Endodermal cell (in vitro differentiated cells): ENCODE data around the gene SUPT3H. TPM values are rescaled to one million over a fixed set of nuclear protein-coding genes. Genes with fewer than 3 reads are reported as not detected.
A peak's percentile ranks its signal among the peaks of the same experiment; 100 is the strongest.

Experiments
- DNase-seq: peaks from one replicate; pipeline ENCODE4 v3.0.0-alpha.2; 2017
- H3K27ac ChIP-seq: 2 replicates; pipeline ENCODE4 v1.5.1; 2013; ENCODE audit warnings: mild to moderate bottlenecking, low read depth, low read length, moderate library complexity
- H3K27me3 ChIP-seq: 2 replicates; pipeline ENCODE4 v1.6.1; 2013; ENCODE audit warnings: mild to moderate bottlenecking, low read length, moderate library complexity; ENCODE audit not compliant: insufficient read depth, control insufficient read depth, poor library complexity, severe bottlenecking
- H3K36me3 ChIP-seq: 2 replicates; pipeline ENCODE4 v1.7.0; 2013; ENCODE audit warnings: mild to moderate bottlenecking, low read length, moderate library complexity; ENCODE audit not compliant: control insufficient read depth, insufficient read depth
- H3K4me1 ChIP-seq: one replicate; pipeline ENCODE4 v1.7.0; 2013; ENCODE audit warnings: low read length; ENCODE audit not compliant: control insufficient read depth, insufficient read depth
- H3K4me3 ChIP-seq: 2 replicates; pipeline ENCODE4 v1.5.1; 2013; ENCODE audit warnings: mild to moderate bottlenecking, low read length, moderate library complexity
- H3K9ac ChIP-seq: 2 replicates; pipeline ENCODE4 v1.6.1; 2013; ENCODE audit warnings: mild to moderate bottlenecking, low read length, moderate library complexity; ENCODE audit not compliant: poor library complexity, severe bottlenecking; ENCODE audit errors: extremely low read depth
- H3K9me3 ChIP-seq: 2 replicates; pipeline ENCODE4 v1.6.1; 2013; ENCODE audit warnings: mild to moderate bottlenecking, low read length, moderate library complexity; ENCODE audit not compliant: control insufficient read depth
- H3K27ac Mint-ChIP-seq: 2 replicates; pipeline ENCODE4 v1.8.0; 2020; ENCODE audit warnings: mixed read lengths
- H3K27me3 Mint-ChIP-seq: 2 replicates; pipeline ENCODE4 v1.8.0; 2021; ENCODE audit warnings: mild to moderate bottlenecking, mixed read lengths; ENCODE audit not compliant: insufficient read depth
- H3K36me3 Mint-ChIP-seq: 2 replicates; pipeline ENCODE4 v1.8.0; 2020; ENCODE audit warnings: low read depth, mixed read lengths
- H3K4me1 Mint-ChIP-seq: 2 replicates; pipeline ENCODE4 v1.8.0; 2020; ENCODE audit warnings: mixed read lengths
- H3K4me3 Mint-ChIP-seq: 2 replicates; pipeline ENCODE4 v1.8.0; 2020; ENCODE audit warnings: mild to moderate bottlenecking, moderate library complexity, mixed read lengths
- H3K9me3 Mint-ChIP-seq: 2 replicates; pipeline ENCODE4 v1.8.0; 2020; ENCODE audit warnings: mild to moderate bottlenecking, mixed read lengths
- WGBS, 2 experiments: methylation state at CpG; one replicate each; pipeline versions ENCODE4 v1.1.5 to v1.1.7; 2013; ENCODE audit warnings: missing lambda C conversion rate in 2 of 2, mixed read lengths in 1 of 2; ENCODE audit not compliant: insufficient coverage in 1 of 2, insufficient read length in 1 of 2; 5-methylcytosine and 5-hydroxymethylcytosine counted together
- total RNA-seq, 2 donors: library from RNA; stranded (reverse); fragmentation: NEBNext Ultra II Directional in 1 of 2; extraction: Animal tissue kit (Norgen Biotek cat#: 25700) in 1 of 2; gene quantifications; 2 replicates in 1 of 2; 3 replicates in 1 of 2; pipeline ENCODE4 v1.2.1, GENCODE V29; 2021
- TF ChIP-seq, protein P1 (sequence below): fragments of 200-600 bp; sonication (generic); conservative IDR thresholded peaks from 2 replicates; pipeline ENCODE4 v1.5.0; 2021; ENCODE audit warnings: antibody characterized with exemption, mild to moderate bottlenecking

Gene SUPT3H
- total RNA-seq, 2 donors from 2014 or later: 32.4 to 34.7 TPM

- H3K4me3 ChIP-seq: peak overlapping the region; percentile 21
- no peak for DNase-seq
- peaks cover 17% of the 10 kb centered on the region for H3K4me1 Mint-ChIP-seq
- peaks cover 4% of the 10 kb centered on the region for H3K27me3 Mint-ChIP-seq
- TF ChIP-seq, protein P1, sequence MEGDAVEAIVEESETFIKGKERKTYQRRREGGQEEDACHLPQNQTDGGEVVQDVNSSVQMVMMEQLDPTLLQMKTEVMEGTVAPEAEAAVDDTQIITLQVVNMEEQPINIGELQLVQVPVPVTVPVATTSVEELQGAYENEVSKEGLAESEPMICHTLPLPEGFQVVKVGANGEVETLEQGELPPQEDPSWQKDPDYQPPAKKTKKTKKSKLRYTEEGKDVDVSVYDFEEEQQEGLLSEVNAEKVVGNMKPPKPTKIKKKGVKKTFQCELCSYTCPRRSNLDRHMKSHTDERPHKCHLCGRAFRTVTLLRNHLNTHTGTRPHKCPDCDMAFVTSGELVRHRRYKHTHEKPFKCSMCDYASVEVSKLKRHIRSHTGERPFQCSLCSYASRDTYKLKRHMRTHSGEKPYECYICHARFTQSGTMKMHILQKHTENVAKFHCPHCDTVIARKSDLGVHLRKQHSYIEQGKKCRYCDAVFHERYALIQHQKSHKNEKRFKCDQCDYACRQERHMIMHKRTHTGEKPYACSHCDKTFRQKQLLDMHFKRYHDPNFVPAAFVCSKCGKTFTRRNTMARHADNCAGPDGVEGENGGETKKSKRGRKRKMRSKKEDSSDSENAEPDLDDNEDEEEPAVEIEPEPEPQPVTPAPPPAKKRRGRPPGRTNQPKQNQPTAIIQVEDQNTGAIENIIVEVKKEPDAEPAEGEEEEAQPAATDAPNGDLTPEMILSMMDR: no peak
- H3K4me3 Mint-ChIP-seq: no peak overlapping the region
- no peaks in the 10 kb centered on the region for H3K27me3 ChIP-seq
- H3K4me1 ChIP-seq: peaks cover 3% of the 10 kb centered on the region
- H3K9me3 ChIP-seq: peaks cover 5% of the 10 kb centered on the region
- no peak overlapping the region for H3K9ac ChIP-seq
- H3K9me3 Mint-ChIP-seq: no peaks in the 10 kb centered on the region
- no peaks in the 10 kb centered on the region for H3K36me3 ChIP-seq
- H3K27ac Mint-ChIP-seq: no peak overlapping the region
- H3K27ac ChIP-seq: no peak overlapping the region
- peaks cover 2% of the 10 kb centered on the region for H3K36me3 Mint-ChIP-seq
Observed at GRCh38 chr6:45000833-45001232, 376.9 kb downstream of the SUPT3H start.

DNA sequence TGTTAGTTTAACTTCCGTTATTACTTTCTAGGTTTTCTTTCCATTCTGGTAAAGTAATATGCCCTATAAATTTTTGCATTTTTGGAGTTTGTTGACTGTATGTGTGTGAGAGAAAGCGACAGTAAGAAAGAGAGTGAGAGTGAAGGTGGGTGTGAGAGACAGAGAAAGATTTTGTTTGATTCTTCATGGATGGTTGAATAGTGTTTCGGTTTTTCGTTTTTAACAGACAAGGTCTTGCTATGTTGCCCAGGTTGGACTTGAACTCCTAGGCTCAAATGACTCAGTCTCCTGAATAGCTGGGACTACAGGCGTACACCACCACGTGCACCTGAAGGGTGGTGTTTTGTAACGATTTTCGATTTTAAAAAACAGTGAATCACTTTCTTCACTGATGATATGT, 378.7 kb downstream of the SUPT3H start:
- 95 to 98% methylated on average over 5 to 8 of the region's 8 CpGs for WGBS, 2 experiments
- H3K36me3 ChIP-seq: no peaks in the 10 kb centered on the region
- H3K4me1 ChIP-seq: peaks cover 3% of the 10 kb centered on the region
- peaks cover 2% of the 10 kb centered on the region for H3K36me3 Mint-ChIP-seq
- DNase-seq: no peak
- no peaks in the 10 kb centered on the region for H3K9me3 ChIP-seq
- H3K27ac ChIP-seq: no peak overlapping the region
- H3K27ac Mint-ChIP-seq: no peak overlapping the region
- H3K4me3 ChIP-seq: no peak overlapping the region
- H3K9me3 Mint-ChIP-seq: no peaks in the 10 kb centered on the region
- peaks cover 17% of the 10 kb centered on the region for H3K4me1 Mint-ChIP-seq
- no peak overlapping the region for H3K4me3 Mint-ChIP-seq
- H3K9ac ChIP-seq: no peak overlapping the region
- H3K27me3 Mint-ChIP-seq: peaks cover 4% of the 10 kb centered on the region
- no peaks in the 10 kb centered on the region for H3K27me3 ChIP-seq
- TF ChIP-seq, protein P1: no peak

DNA sequence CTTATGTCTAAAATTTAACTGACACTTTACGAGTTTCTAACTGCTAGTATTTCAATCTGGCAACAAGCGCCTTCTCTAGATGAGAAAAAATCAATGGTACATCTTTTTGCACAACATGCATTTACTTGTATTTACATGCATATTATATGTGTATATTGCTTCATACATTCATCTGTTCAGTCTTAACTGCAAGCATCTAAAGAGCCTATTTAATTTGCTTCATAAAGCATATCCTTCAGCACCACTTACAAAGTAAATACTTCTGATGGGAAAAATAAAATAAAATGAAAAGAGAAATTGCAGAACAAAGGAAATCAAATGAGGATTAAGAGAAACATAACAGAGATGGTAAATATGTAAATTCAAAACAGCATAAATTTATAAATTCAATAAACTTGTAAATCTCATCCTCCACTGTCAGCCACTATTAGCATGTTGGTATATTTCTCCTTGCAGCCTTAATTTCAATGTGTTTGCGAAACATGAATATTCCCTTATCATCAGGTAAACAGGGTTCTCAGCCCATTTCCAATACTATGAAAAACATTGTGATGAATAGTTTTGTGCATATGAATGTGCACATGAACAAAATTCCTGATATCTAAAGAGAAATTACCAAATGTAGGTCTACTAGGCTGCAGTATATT, 382.1 kb downstream of the SUPT3H start:
- Histone ChIP-seq H3K9me3 (no peaks in the 10 kb centered on the region), H3K4me1 (no peaks in the 10 kb centered on the region), H3K36me3 (no peaks in the 10 kb centered on the region), H3K9ac (no peak overlapping the region), H3K27ac (no peak overlapping the region), H3K4me3 (no peak overlapping the region), H3K27me3 (no peaks in the 10 kb centered on the region)
- no peaks in the 10 kb centered on the region for H3K9me3 Mint-ChIP-seq
- H3K4me1 Mint-ChIP-seq: peaks cover 2% of the 10 kb centered on the region
- peaks cover 4% of the 10 kb centered on the region for H3K27me3 Mint-ChIP-seq
- WGBS, 2 experiments: 83 to 90% methylated on average over 1 to 3 of the region's 3 CpGs
- TF ChIP-seq, protein P1: no peak
- H3K36me3 Mint-ChIP-seq: peaks cover 3% of the 10 kb centered on the region
- H3K27ac Mint-ChIP-seq: no peak overlapping the region
- H3K4me3 Mint-ChIP-seq: no peak overlapping the region
- no peak for DNase-seq
